GM23248 (cell line): ENCODE data around the gene CHRND. TPM values are rescaled to one million over a fixed set of nuclear protein-coding genes. Genes with fewer than 3 reads are reported as not detected.
A peak's percentile ranks its signal among the peaks of the same experiment; 100 is the strongest.

Source experiments
- DNase-seq: peaks from one replicate; pipeline ENCODE4 v3.0.0-alpha.2; 2015
- H2AFZ ChIP-seq: fragments of 200-600 bp; sonication (generic); 2 replicates; pipeline ENCODE4 v1.6.1; 2016; ENCODE audit warnings: antibody characterized with exemption
- H3F3A ChIP-seq: fragments of 200-600 bp; sonication (generic); 2 replicates; pipeline ENCODE4 v1.6.1; 2016; ENCODE audit warnings: mild to moderate bottlenecking, antibody characterized with exemption, mixed run types; ENCODE audit not compliant: insufficient read depth
- H3K27ac ChIP-seq: fragments of 200-600 bp; sonication (generic); 2 replicates; pipeline ENCODE4 v1.5.1; 2016; ENCODE audit warnings: mild to moderate bottlenecking
- H3K27me3 ChIP-seq: fragments of 200-600 bp; sonication (generic); replicated peaks from 2 replicates; pipeline ENCODE4 v1.6.1; 2016; ENCODE audit warnings: mild to moderate bottlenecking; ENCODE audit not compliant: insufficient read depth
- H3K36me3 ChIP-seq: fragments of 200-600 bp; sonication (generic); 2 replicates; pipeline ENCODE4 v1.6.1; 2016; ENCODE audit warnings: low read depth, mild to moderate bottlenecking
- H3K4me1 ChIP-seq: fragments of 200-600 bp; sonication (generic); 2 replicates; pipeline ENCODE4 v1.6.1; 2016; ENCODE audit warnings: mild to moderate bottlenecking; ENCODE audit not compliant: insufficient read depth
- H3K4me2 ChIP-seq: fragments of 200-600 bp; sonication (generic); one replicate; pipeline ENCODE4 v1.6.1; 2016; ENCODE audit warnings: mild to moderate bottlenecking; ENCODE audit not compliant: unreplicated experiment
- H3K4me3 ChIP-seq: fragments of 200-600 bp; sonication (generic); 2 replicates; pipeline ENCODE4 v1.5.1; 2016; ENCODE audit warnings: mild to moderate bottlenecking
- H3K79me2 ChIP-seq: fragments of 200-600 bp; sonication (generic); 2 replicates; pipeline ENCODE4 v1.6.1; 2016; ENCODE audit warnings: mild to moderate bottlenecking; ENCODE audit not compliant: insufficient read depth
- H3K9ac ChIP-seq: fragments of 200-600 bp; sonication (generic); 2 replicates; pipeline ENCODE4 v1.6.1; 2016; ENCODE audit warnings: mild to moderate bottlenecking
- H3K9me2 ChIP-seq: fragments of 200-600 bp; sonication (generic); 2 replicates; pipeline ENCODE4 v1.6.1; 2016; ENCODE audit warnings: mixed run types, mild to moderate bottlenecking, moderate library complexity; ENCODE audit not compliant: insufficient read depth
- H3K9me3 ChIP-seq: fragments of 200-600 bp; sonication (generic); one replicate; pipeline ENCODE4 v1.6.1; 2017; ENCODE audit warnings: low read depth
- H4K20me1 ChIP-seq: fragments of 200-600 bp; sonication (generic); 2 replicates; pipeline ENCODE4 v1.6.0; 2016; ENCODE audit not compliant: insufficient read depth
- EZH2 ChIP-seq: fragments of 200-600 bp; sonication (generic); IDR thresholded peaks from 2 replicates; pipeline ENCODE4 v1.6.1; 2018; ENCODE audit warnings: antibody characterized with exemption, mild to moderate bottlenecking; ENCODE audit not compliant: insufficient read depth, poor library complexity, severe bottlenecking
- EZH2phosphoT487 ChIP-seq: fragments of 200-600 bp; sonication (generic); IDR thresholded peaks from 2 replicates; pipeline ENCODE4 v1.6.1; 2018; ENCODE audit warnings: antibody characterized with exemption, moderate library complexity, mild to moderate bottlenecking, low read depth; ENCODE audit not compliant: insufficient read depth
- WGBS, 2 experiments: methylation state at CpG; one replicate each; pipeline ENCODE4 v1.1.6; 2015 to 2017; ENCODE audit warnings: low lambda C conversion rate in 2 of 2, low coverage in 1 of 2; ENCODE audit errors: missing lambda C conversion rate in 2 of 2; 5-methylcytosine and 5-hydroxymethylcytosine counted together
- in situ Hi-C: fragments of 300-500 bp; cut with MboI; formaldehyde crosslinking; loops from 2 replicates; pipeline ENCODE4 v1.15.0; 2020
- polyA plus RNA-seq: library from polyadenylated mRNA; unstranded; fragments of >200 nt; fragmentation: Nextera tagmentation; extraction: Ambion mirVana; gene quantifications from 2 replicates; pipeline ENCODE4 v1.2.1, GENCODE V29; 2016
- total RNA-seq: library from RNA; depleted of rRNA; stranded (reverse); fragments of >200 nt; shearing (Covaris generic); gene quantifications from 2 replicates; pipeline ENCODE4 v1.2.3, GENCODE V29; 2014

Gene CHRND
- total and polyA plus RNA-seq, 2 experiments from 2014 or later, result not detected

- no peaks in the 10 kb centered on the region for H3F3A ChIP-seq
- in situ Hi-C loops, result no loop called here
- H3K27ac ChIP-seq, result no peak overlapping the region
- H3K79me2 ChIP-seq, result no peaks in the 10 kb centered on the region
- H3K9ac ChIP-seq, result no peak overlapping the region
- TF ChIP-seq EZH2, result peak; percentile 85
- peak; percentile 71; the same call in 1 of the 2 replicates for TF ChIP-seq EZH2phosphoT487
- H3K36me3 ChIP-seq, result no peaks in the 10 kb centered on the region
- H3K4me1 ChIP-seq, result no peaks in the 10 kb centered on the region
- 1 to 2% methylated on average over 29 to 72 of the region's 75 CpGs for WGBS, 2 experiments
- no peak overlapping the region for H2AFZ ChIP-seq
- H3K27me3 ChIP-seq, result peaks cover 46% of the 10 kb centered on the region
- peak overlapping the region; percentile 30; the same call in 1 of the 2 replicates for H3K4me3 ChIP-seq
- peak; percentile 56 for DNase-seq
- no peaks in the 10 kb centered on the region for H4K20me1 ChIP-seq
- no peaks in the 10 kb centered on the region for H3K9me3 ChIP-seq
- peak overlapping the region; percentile 17 for H3K4me2 ChIP-seq
- H3K9me2 ChIP-seq, result no peaks in the 10 kb centered on the region
Observed at GRCh38 chr2:232502911-232503808, 22.8 kb upstream of the CHRND start.

- no peak overlapping the region for H2AFZ ChIP-seq
- H3K9me2 ChIP-seq, result no peaks in the 10 kb centered on the region
- H4K20me1 ChIP-seq, result no peaks in the 10 kb centered on the region
- H3K4me2 ChIP-seq, result no peak overlapping the region
- no peak for DNase-seq
- H3K9ac ChIP-seq, result no peak overlapping the region
- no peaks in the 10 kb centered on the region for H3K79me2 ChIP-seq
- H3F3A ChIP-seq, result no peaks in the 10 kb centered on the region
- no peaks in the 10 kb centered on the region for H3K9me3 ChIP-seq
- H3K4me3 ChIP-seq, result no peak overlapping the region
- H3K27ac ChIP-seq, result no peak overlapping the region
- in situ Hi-C loops, result no loop called here
- H3K27me3 ChIP-seq, result peaks cover 42% of the 10 kb centered on the region
- 13 to 14% methylated on average over 16 of the region's 16 CpGs for WGBS, 2 experiments
- TF ChIP-seq EZH2 (peak; percentile 78), EZH2phosphoT487 (no peak; the same call in 1 of the 2 replicates)
- H3K4me1 ChIP-seq, result no peaks in the 10 kb centered on the region
- H3K36me3 ChIP-seq, result no peaks in the 10 kb centered on the region
Observed at GRCh38 chr2:232503809-232504323, 22.1 kb upstream of the CHRND start.

GRCh38 chr2:232504438-232504837 lies 21.5 kb upstream of the CHRND start:
- Histone ChIP-seq H4K20me1 (no peaks in the 10 kb centered on the region), H3K36me3 (no peaks in the 10 kb centered on the region), H3K27ac (no peak overlapping the region), H3K79me2 (no peaks in the 10 kb centered on the region), H3K4me2 (no peak overlapping the region), H3F3A (no peaks in the 10 kb centered on the region), H3K9ac (no peak overlapping the region), H3K4me1 (no peaks in the 10 kb centered on the region), H3K27me3 (peaks cover 42% of the 10 kb centered on the region), H3K9me3 (no peaks in the 10 kb centered on the region), H3K4me3 (no peak overlapping the region), H3K9me2 (no peaks in the 10 kb centered on the region), H2AFZ (no peak overlapping the region)
- no peak for DNase-seq
- WGBS, 2 experiments, result 68 to 75% methylated on average over 2 of the region's 2 CpGs
- TF ChIP-seq EZH2phosphoT487, result no peak
- peak; percentile 43 for TF ChIP-seq EZH2
- in situ Hi-C loops, result no loop called here

- Histone ChIP-seq H3K4me3 (no peak overlapping the region), H3K27ac (no peak overlapping the region)
- in situ Hi-C loops, result no loop called here
Observed at GRCh38 chr2:232505856-232506255, 20.1 kb upstream of the CHRND start.

More at GRCh38 chr2:232505856-232506255, 20.1 kb upstream of the CHRND start:
- TF ChIP-seq EZH2phosphoT487 (no peak), EZH2 (no peak)
- no peak overlapping the region for H3K9ac ChIP-seq
- H3K4me2 ChIP-seq, result no peak overlapping the region
- no peaks in the 10 kb centered on the region for H3K36me3 ChIP-seq
- H3K27me3 ChIP-seq, result peaks cover 42% of the 10 kb centered on the region
- H3K9me3 ChIP-seq, result no peaks in the 10 kb centered on the region
- no peaks in the 10 kb centered on the region for H4K20me1 ChIP-seq
- H3K9me2 ChIP-seq, result no peaks in the 10 kb centered on the region
- no peak overlapping the region for H2AFZ ChIP-seq
- DNase-seq, result no peak
- H3K4me1 ChIP-seq, result no peaks in the 10 kb centered on the region
- WGBS, 2 experiments, result 26 to 33% methylated on average over 9 to 10 of the region's 10 CpGs
- no peaks in the 10 kb centered on the region for H3K79me2 ChIP-seq
- H3F3A ChIP-seq, result no peaks in the 10 kb centered on the region
